ENCODE results near the gene SACS. TPM values are rescaled to one million over a fixed set of nuclear protein-coding genes. Genes with fewer than 3 reads are reported as not detected.
"Not testable (repeated sequence)": the region's sequence is repeated elsewhere in the genome, so short reads cannot be mapped to it uniquely, and the experiment has no call there.

SACS gene
- total RNA-seq, 1 experiment from 2014 or later = 40.7 TPM

DNA sequence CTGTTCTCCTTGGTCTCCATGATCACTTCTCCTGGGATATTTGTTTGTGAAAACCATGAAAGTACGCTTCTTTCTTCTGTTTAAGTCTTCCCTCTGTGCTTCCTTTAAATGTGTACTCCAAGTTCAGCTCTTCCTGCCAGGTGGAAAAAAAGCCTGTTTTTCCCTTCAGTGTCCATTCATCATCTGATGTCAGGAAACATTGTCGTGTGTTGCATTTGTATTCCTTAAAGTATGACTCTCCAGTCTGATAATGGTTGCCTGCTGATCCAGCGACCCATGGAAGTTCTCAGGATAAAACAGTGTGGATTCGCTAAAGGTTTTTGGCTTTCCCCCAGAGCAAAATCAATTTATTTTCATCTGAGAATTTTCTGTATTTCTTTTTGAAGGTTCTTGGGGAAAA is 22.3 kb downstream of the SACS start:
- no peaks in the 10 kb centered on the region for H3K27me3 ChIP-seq (ENCODE audit: control insufficient read depth, insufficient read depth, low read length)
- H3K4me3 ChIP-seq (ENCODE audit: insufficient read depth, low read depth, low read length) = no peak overlapping the region
- H3K36me3 ChIP-seq (replicated peaks; ENCODE audit: control insufficient read depth, insufficient read depth, low read length) = no peaks in the 10 kb centered on the region
- DNase-seq = no peak

DNA sequence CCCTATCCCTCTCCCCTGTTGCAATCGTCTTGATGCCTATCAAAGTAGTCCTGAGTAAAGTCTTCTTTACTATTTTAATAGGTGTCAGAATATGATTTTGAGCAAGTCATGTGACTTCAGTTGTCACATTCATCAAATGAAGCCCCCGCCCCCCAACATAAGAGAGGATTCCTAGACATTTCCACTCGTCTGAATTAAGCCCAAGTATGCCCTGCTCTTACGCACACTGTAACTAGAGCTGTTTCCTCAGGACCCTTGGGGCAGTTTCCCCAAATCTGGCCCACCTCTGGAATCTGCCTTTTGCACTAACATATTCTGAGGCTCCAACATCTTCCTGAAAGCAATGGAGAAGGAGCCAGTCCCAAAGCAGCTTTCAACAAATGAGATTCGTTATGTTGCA is 25.5 kb downstream of the SACS start:
- Histone ChIP-seq H3K27me3 (ENCODE audit: control insufficient read depth, insufficient read depth, low read length) (no peaks in the 10 kb centered on the region), H3K4me3 (ENCODE audit: insufficient read depth, low read depth, low read length) (no peak overlapping the region), H3K36me3 (replicated peaks; ENCODE audit: control insufficient read depth, insufficient read depth, low read length) (no peaks in the 10 kb centered on the region)
- DNase-seq = no peak

DNA sequence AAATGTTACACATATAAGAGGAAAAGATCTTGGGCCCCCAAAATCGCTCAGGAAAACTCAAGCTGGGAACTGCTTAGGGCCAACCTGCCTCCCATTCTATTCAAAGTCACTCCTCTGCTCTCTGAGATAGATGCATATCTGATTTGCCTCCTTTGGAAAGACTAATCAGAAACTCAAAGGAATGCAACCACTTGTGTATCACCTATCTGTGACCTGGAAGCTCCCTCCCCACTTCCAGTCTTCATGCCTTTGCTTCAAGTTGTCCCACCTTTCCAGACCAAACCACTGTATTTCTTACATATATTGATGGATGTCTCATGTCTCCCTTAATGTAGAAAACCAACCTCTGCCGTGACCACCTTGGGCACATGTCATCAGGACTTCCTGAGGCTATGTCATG is 32.3 kb downstream of the SACS start:
- not testable (repeated sequence) for H3K36me3 ChIP-seq (replicated peaks; ENCODE audit: control insufficient read depth, insufficient read depth, low read length); H3K27me3 ChIP-seq (ENCODE audit: control insufficient read depth, insufficient read depth, low read length); H3K4me3 ChIP-seq (ENCODE audit: insufficient read depth, low read depth, low read length); DNase-seq

DNA sequence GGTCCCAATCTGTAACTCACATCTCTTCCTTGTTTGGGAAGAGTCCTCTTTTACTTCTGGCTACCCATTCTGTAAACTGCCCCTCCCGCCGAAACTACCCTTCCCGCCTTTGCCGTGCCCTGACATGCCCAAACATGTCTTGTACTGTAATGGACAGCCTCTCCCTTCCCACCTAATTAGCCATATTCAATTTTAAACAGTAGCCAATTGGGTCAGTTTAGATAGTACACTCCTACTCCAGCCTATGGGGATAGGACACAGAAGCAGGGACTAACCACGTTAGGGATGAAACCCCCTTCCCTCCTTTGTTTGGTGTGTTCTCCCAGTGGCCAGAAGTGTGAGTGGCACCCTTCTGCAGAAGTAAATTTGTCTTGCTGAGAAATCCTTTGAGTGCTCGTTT is 34.2 kb downstream of the SACS start:
- Histone ChIP-seq H3K27me3 (ENCODE audit: control insufficient read depth, insufficient read depth, low read length) (no peaks in the 10 kb centered on the region), H3K36me3 (replicated peaks; ENCODE audit: control insufficient read depth, insufficient read depth, low read length) (no peaks in the 10 kb centered on the region), H3K4me3 (ENCODE audit: insufficient read depth, low read depth, low read length) (no peak overlapping the region)
- no peak for DNase-seq

DNA sequence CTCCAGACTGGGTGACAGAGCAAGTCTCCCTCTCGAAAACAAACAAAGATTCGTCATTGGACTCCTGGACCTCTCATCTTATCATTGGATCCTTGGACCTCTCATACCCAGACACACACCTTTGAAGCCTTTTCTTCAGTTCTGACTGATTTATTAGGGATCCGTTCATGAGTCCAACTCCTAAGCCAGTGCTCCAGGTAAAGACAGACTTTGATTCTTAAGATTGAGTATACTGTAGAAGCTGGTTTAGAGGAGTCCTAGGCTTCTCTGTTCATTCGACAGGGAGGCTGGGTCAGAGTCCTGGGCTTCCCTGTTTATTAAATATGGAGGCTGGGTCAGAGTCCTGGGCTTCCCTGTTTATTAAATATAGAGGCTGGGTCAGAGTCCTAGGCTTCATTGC is 38.7 kb downstream of the SACS start:
- no peak overlapping the region for H3K4me3 ChIP-seq (ENCODE audit: insufficient read depth, low read depth, low read length)
- H3K27me3 ChIP-seq (ENCODE audit: control insufficient read depth, insufficient read depth, low read length) = no peaks in the 10 kb centered on the region
- DNase-seq = no peak
- no peaks in the 10 kb centered on the region for H3K36me3 ChIP-seq (replicated peaks; ENCODE audit: control insufficient read depth, insufficient read depth, low read length)

DNA sequence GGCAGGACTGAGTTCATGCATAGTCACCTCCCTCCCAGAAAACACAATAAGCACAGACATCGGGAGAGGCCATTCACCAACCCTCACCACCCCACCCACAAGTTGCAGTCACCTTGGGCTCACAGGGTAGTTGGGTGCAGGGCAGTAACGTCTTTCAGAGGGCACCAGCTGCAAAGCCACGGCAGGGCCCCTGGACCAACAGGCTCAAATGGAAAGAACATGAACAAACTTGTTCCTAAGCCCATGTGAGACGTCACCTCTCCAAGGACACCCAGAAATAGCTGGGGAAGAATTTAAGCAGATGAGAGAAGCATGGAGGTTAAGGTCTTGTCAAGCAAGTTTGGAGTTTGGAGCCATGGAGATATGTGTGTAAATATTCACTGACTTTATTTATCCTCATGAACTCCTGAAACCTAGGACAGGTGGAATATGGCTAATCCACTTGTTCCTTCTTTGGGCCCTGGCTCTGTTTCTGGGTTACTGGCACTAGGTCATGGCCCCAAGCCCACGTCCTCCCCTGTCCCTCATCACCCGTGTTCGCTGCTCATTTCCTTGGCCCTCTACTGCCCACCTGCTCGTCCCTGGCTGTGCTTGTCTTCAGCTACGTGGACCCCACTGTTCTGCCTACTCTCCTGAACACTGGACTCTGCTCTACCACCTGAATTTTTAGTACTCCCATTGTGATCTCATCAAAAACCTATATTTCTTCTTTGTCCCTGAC is 40.4 kb downstream of the SACS start:
- no peak for DNase-seq
- Histone ChIP-seq H3K36me3 (replicated peaks; ENCODE audit: control insufficient read depth, insufficient read depth, low read length) (no peaks in the 10 kb centered on the region), H3K27me3 (ENCODE audit: control insufficient read depth, insufficient read depth, low read length) (no peaks in the 10 kb centered on the region), H3K4me3 (ENCODE audit: insufficient read depth, low read depth, low read length) (no peak overlapping the region)

DNA sequence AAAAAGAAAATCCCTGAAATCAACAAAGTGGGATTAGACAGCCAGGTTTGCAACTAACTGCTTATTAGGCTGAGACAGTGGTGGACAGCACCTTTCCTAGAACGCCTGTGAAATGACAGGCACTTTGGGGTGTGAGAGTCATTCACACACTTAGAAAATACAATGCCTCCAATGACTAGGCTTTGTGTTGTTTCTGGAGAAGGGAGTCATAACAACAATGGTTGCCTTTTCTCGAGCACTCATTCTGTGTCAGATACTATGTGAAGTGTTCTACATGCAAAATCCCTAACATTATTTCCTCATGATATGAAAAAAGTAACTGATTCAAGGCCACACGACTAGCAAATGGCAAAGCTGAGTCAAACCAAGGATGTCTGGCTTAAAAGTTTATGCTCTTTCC is 41.2 kb downstream of the SACS start:
- no peaks in the 10 kb centered on the region for H3K27me3 ChIP-seq (ENCODE audit: control insufficient read depth, insufficient read depth, low read length)
- no peak overlapping the region for H3K4me3 ChIP-seq (ENCODE audit: insufficient read depth, low read depth, low read length)
- no peaks in the 10 kb centered on the region for H3K36me3 ChIP-seq (replicated peaks; ENCODE audit: control insufficient read depth, insufficient read depth, low read length)
- DNase-seq = no peak

DNA sequence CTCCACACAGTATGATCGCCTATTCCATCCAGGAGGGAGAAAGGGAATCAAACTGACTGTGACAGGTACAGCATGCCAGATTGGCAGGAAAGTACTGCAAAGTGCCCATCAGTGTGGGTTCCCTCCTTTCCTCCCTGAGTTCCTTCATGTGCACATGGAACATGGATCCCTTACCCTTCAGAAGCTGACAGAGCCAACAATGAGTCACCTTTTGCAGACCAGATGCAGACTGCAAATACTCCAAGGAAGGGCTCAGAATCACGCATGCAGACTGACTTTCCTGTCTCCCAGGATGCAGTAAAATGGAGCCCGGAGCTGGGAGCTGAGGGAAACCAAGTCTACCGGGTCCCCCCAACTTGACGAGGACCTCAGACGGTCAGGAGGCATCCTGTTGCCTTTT is 41.8 kb downstream of the SACS start:
- Histone ChIP-seq H3K4me3 (ENCODE audit: insufficient read depth, low read depth, low read length) (no peak overlapping the region), H3K27me3 (ENCODE audit: control insufficient read depth, insufficient read depth, low read length) (no peaks in the 10 kb centered on the region), H3K36me3 (replicated peaks; ENCODE audit: control insufficient read depth, insufficient read depth, low read length) (no peaks in the 10 kb centered on the region)
- DNase-seq = no peak

DNA sequence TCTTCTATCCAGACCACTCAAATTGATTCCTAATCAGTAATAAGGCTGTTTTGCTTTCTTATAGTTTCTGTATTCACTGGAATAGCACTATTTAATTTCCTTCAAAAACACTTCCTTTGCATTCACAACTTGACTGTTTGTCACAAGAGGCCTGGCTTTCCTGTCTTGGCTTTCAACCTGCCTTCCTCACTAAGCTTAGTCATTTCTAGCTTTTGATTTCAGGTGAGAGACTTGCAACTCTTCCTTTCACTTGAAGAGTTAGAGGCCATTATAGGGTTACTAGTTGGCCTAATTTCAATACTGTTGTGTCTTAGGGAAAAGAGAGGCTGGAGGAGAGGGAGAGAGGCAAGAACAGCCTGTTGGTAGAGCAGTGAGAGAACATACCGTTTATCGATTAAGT is 47.0 kb downstream of the SACS start:
- no peak overlapping the region for H3K4me3 ChIP-seq (ENCODE audit: insufficient read depth, low read depth, low read length)
- no peak for DNase-seq
- H3K27me3 ChIP-seq (ENCODE audit: control insufficient read depth, insufficient read depth, low read length) = no peaks in the 10 kb centered on the region
- no peaks in the 10 kb centered on the region for H3K36me3 ChIP-seq (replicated peaks; ENCODE audit: control insufficient read depth, insufficient read depth, low read length)

DNA sequence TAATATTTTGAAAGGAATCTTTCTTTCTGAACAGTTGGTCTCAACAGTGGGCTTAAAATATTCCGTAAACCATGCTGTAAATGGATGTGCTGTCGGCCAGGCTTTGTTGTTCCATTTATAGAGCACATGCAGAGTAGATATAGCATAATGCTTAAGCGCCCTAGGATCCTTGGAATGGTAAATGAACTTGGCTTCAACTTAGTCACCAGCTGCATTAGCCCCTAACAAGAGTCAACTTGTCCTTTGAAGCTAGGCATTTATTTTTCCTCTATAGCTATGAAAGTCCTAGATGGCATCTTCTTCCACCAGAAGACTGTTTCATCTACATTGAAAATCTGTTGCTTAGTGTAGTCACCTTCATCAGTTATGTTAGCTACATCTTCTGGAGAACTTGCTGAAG is 47.6 kb downstream of the SACS start:
- H3K36me3 ChIP-seq (replicated peaks; ENCODE audit: control insufficient read depth, insufficient read depth, low read length) = no peaks in the 10 kb centered on the region
- H3K27me3 ChIP-seq (ENCODE audit: control insufficient read depth, insufficient read depth, low read length) = no peaks in the 10 kb centered on the region
- no peak overlapping the region for H3K4me3 ChIP-seq (ENCODE audit: insufficient read depth, low read depth, low read length)
- DNase-seq = no peak

DNA sequence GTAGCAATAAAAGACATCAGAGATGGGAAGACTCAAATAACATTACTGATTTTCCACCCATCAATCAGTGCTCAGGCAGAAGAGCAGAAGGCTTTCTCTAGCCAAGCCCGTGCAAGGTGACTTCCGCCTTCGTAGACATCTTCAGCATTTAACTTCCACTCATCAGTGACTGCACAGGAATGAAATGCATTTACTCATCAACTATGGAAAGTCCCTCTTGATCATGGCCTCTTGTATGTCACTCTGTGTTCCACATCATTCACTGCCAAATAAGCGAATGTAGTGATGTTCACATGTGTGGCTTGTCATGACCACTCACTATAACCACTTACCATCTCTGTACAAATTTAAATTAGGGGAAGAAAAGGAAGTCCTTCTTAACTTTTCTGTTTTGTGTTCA is 49.4 kb downstream of the SACS start:
- DNase-seq = no peak
- Histone ChIP-seq H3K4me3 (ENCODE audit: insufficient read depth, low read depth, low read length) (no peak overlapping the region), H3K27me3 (ENCODE audit: control insufficient read depth, insufficient read depth, low read length) (no peaks in the 10 kb centered on the region), H3K36me3 (replicated peaks; ENCODE audit: control insufficient read depth, insufficient read depth, low read length) (no peaks in the 10 kb centered on the region)

DNA sequence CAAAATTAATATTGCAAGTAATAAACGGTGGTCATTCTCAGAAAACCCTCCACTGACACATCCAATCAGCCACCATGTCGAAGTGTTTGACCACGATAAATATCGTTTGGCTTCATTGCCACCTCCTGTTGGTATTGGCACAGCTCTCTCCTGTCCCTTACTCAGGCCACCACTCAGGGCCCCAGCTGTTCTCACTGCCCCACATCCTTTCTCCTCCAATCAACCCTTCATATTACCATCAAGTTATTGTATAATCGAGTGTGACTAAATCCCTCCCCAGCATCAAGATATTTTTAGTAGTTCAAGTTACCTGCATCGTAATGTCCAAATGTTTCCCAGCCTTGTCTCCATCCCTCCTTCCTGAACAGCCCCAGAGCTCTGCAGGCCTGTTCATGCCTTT is 50.4 kb downstream of the SACS start:
- Histone ChIP-seq H3K4me3 (ENCODE audit: insufficient read depth, low read depth, low read length) (no peak overlapping the region), H3K27me3 (ENCODE audit: control insufficient read depth, insufficient read depth, low read length) (no peaks in the 10 kb centered on the region), H3K36me3 (replicated peaks; ENCODE audit: control insufficient read depth, insufficient read depth, low read length) (no peaks in the 10 kb centered on the region)
- no peak for DNase-seq

DNA sequence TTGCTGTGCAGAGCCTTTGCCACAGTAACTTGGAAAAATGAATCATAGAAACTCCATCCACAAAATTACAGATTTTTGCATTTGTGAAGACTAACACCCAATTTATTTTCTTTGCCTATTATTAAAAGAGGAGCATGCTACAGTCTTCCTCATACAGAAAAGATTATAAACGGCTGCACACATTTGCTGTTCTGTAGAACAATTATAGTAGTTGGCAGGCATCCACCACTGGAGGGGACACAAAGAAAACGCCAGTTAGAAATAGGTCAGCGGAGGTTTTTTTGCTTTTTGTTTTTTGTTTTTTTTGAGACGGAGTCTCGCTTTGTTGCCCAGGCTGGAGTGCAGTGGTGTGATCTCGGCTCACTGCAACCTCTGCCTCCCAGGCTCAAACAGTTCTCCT is 51.6 kb downstream of the SACS start:
- DNase-seq = no peak
- Histone ChIP-seq H3K27me3 (ENCODE audit: control insufficient read depth, insufficient read depth, low read length) (no peaks in the 10 kb centered on the region), H3K4me3 (ENCODE audit: insufficient read depth, low read depth, low read length) (no peak overlapping the region), H3K36me3 (replicated peaks; ENCODE audit: control insufficient read depth, insufficient read depth, low read length) (no peaks in the 10 kb centered on the region)

DNA sequence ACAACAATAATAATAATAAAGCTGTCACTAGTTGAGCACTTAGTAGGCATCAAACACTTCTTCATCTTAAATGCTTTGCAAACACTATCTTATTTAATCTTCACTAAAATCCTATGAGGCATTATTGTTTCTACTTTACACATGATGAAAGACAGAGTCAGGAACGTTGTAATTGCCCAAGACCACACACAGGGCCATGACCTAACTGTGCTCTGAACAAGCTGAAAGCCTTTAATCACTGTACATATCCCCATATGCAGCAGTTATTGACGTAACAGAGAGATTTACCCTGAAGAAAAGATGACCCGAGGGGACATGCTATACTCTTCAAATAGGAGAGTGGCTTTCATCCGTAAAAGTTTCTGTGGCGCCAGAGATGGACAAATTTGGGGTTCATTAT is 53.0 kb downstream of the SACS start:
- no peaks in the 10 kb centered on the region for H3K27me3 ChIP-seq (ENCODE audit: control insufficient read depth, insufficient read depth, low read length)
- no peak overlapping the region for H3K4me3 ChIP-seq (ENCODE audit: insufficient read depth, low read depth, low read length)
- H3K36me3 ChIP-seq (replicated peaks; ENCODE audit: control insufficient read depth, insufficient read depth, low read length) = no peaks in the 10 kb centered on the region
- DNase-seq = no peak

DNA sequence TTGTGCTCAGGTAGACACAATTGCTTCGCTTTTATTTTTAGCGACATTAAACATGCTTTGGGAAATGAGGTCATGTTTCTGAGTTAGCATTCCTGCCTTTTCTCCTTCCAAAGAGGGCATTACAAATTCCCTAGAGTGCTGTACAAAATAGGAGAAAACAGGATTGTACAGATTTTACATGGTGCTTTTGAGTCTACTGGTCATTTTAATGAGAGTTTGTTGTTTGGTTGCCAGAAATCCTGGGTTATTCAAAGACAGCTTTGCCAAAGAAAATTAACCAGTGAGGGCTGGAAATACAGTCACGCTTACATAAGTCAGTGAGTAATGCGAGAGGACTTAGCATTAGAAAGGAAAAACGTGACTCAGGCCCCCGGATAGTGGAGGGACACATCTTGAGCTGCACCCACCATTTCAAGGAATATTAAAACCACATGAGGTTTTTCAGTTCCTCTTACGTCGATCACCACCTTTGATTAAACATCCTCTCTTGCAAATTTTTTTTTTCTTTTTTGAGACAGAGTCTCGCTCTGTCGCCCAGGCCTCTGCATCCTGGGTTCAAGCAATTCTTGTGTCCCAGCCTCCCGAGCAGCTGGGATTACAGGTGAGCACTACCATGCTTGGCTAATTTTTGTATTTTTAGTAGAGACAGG is 55.4 kb downstream of the SACS start:
- Histone ChIP-seq H3K36me3 (replicated peaks; ENCODE audit: control insufficient read depth, insufficient read depth, low read length) (no peaks in the 10 kb centered on the region), H3K27me3 (ENCODE audit: control insufficient read depth, insufficient read depth, low read length) (no peaks in the 10 kb centered on the region), H3K4me3 (ENCODE audit: insufficient read depth, low read depth, low read length) (no peak overlapping the region)
- DNase-seq = peak; percentile 23

DNA sequence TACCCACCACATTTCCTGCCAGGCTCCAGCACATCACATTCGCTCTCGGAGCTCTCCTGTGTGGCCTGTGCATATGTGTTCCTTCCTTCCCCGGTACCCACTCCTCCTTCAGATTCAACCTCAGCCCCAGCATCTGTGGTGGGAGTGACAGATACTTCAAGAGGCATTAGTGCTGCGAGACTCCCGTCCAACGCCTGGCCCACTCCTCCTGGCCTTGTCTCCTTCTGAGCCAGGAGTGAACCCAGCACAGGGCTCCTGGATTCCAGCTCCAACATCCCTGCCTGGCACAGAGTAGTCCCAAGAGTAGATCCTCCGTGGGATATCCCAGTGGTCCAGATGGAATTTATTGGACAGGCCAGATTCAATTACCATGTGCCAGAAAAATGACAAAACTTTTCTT is 55.9 kb downstream of the SACS start:
- DNase-seq = no peak
- Histone ChIP-seq H3K27me3 (ENCODE audit: control insufficient read depth, insufficient read depth, low read length) (no peaks in the 10 kb centered on the region), H3K36me3 (replicated peaks; ENCODE audit: control insufficient read depth, insufficient read depth, low read length) (no peaks in the 10 kb centered on the region)

More for the DNA sequence above, 55.9 kb downstream of the SACS start:
- H3K4me3 ChIP-seq (ENCODE audit: insufficient read depth, low read depth, low read length) = no peak overlapping the region
